HepG2 (cell line): ENCODE measurements around the gene HTR7. TPM values are rescaled to one million over a fixed set of nuclear protein-coding genes. Genes with fewer than 3 reads are reported as not detected.

Source experiments
- CENPBD1 ChIP-seq: sonication (generic); formaldehyde crosslinking; IDR thresholded peaks from 2 replicates; pipeline ENCODE4 v1.8.0; 2022; ENCODE audit warnings: missing genetic modification reagents, low read depth, mild to moderate bottlenecking, borderline replicate concordance
- KAT8 ChIP-seq: IDR thresholded peaks from 2 replicates; pipeline ENCODE4 v1.6.1; 2016; ENCODE audit warnings: missing genetic modification reagents, missing compliant biosample characterization
- RNF219 ChIP-seq: sonication (generic); formaldehyde crosslinking; IDR thresholded peaks from 2 replicates; pipeline ENCODE4 v1.5.0; 2020; ENCODE audit warnings: mild to moderate bottlenecking, missing genetic modification reagents
- THRA ChIP-seq: sonication (generic); formaldehyde crosslinking; IDR thresholded peaks from 2 replicates; pipeline ENCODE4 v1.4.0; 2020; ENCODE audit warnings: missing genetic modification reagents, borderline replicate concordance
- ZNF256 ChIP-seq: sonication (generic); formaldehyde crosslinking; conservative IDR thresholded peaks from 2 replicates; pipeline ENCODE4 v1.4.0; 2020; ENCODE audit warnings: missing genetic modification reagents
- ZNF740 ChIP-seq: sonication (generic); formaldehyde crosslinking; IDR thresholded peaks from 2 replicates; pipeline ENCODE4 v1.4.0; 2020; ENCODE audit warnings: missing genetic modification reagents
- polyA plus RNA-seq, 8 experiments: library from polyadenylated mRNA; depleted of rRNA in 3 of 8; stranded (reverse) in 7 of 8; unstranded in 1 of 8; fragments of >200 nt; fragmentation: Illumina TruSeq in 4 of 8; extraction: Trizol in 4 of 8; gene quantifications; 2 replicates each; pipeline versions ENCODE4 v1.2.1 to v1.2.3, GENCODE V29; 2011 to 2016; ENCODE audit warnings: low read depth in 4 of 8, missing spikeins in 1 of 8, mixed read lengths in 1 of 8; ENCODE audit not compliant: insufficient read depth in 1 of 8
- total RNA-seq, 5 experiments: library from RNA; depleted of rRNA; stranded (reverse); fragments of >200 nt; fragmentation: Illumina TruSeq; extraction: Trizol; gene quantifications; 2 replicates each; pipeline ENCODE4 v1.2.3, GENCODE V29; 2016; ENCODE audit warnings: low read depth in 1 of 5
- TF ChIP-seq, protein P1 (sequence below): sonication (generic); formaldehyde crosslinking; IDR thresholded peaks from 2 replicates; pipeline ENCODE4 v1.8.0; 2022; ENCODE audit warnings: mild to moderate bottlenecking, missing genetic modification reagents, moderate library complexity

Gene HTR7
- total and polyA plus RNA-seq, 2 of the 13 experiments (the other 11 are each of a cell fraction or from before 2014, with no cell fraction given): 0.04 TPM; not detected in 1

GRCh38 chr10:90871279-90871765 is 13.5 kb upstream of the HTR7 start (continued):
- TF ChIP-seq THRA (CRISPR knock-in tag): 0 out of 2 replicates have a peak, but pooled peaks have one; percentile 15
- no peak for TF ChIP-seq ZNF740
- TF ChIP-seq, protein P1, sequence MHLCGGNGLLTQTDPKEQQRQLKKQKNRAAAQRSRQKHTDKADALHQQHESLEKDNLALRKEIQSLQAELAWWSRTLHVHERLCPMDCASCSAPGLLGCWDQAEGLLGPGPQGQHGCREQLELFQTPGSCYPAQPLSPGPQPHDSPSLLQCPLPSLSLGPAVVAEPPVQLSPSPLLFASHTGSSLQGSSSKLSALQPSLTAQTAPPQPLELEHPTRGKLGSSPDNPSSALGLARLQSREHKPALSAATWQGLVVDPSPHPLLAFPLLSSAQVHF (CRISPR knock-in tag): no peak
- TF ChIP-seq ZNF256 (CRISPR knock-in tag): no peak
- peak; percentile 39; the same call in 1 of the 2 replicates for TF ChIP-seq RNF219 (CRISPR knock-in tag)
- TF ChIP-seq KAT8 (CRISPR knock-in tag): no peak; the same call in 1 of the 2 replicates
- TF ChIP-seq CENPBD1 (CRISPR knock-in tag): no peak
- TF ChIP-seq, all 625 proteins: peak for 25
